Heart left ventricle (tissue), 13 donors: ENCODE data around the gene CD48.

Source experiments
- CTCF ChIP-seq, 12 donors: fragments of 200-600 bp; sonication (generic) in 4 of 12; IDR thresholded peaks; one replicate each; pipeline versions ENCODE4 v1.5.0 to v1.8.0; 2018 to 2022; ENCODE audit warnings: antibody characterized with exemption in 12 of 12, mild to moderate bottlenecking in 5 of 12
- POLR2A ChIP-seq, 2 donors: fragments of 450-650 bp; IDR thresholded peaks; one replicate each; pipeline ENCODE4 v1.6.1; 2017; ENCODE audit warnings: antibody characterized with exemption in 2 of 2, mild to moderate bottlenecking in 2 of 2, moderate library complexity in 2 of 2
- donor health status: ischemic (EF 13 %, LVEDD 7.1; RV severe dilation, severe dysfunction).
- donor health status: DM: no; HTN: yes; CAD: no.
- donor health status: DM: no; HTN: no; CAD: no.
- donor health status: ischemic (EF 25% LVEDD 6.9; RV normal size, moderate dysfunction).
- donor health status: ischemic (EF 25% LVEDD 5.7; RV mildly dilated, moderate dysfunction).
- donor health status: ischemic (EF 35%, LVEDD 5.7; RV mildly dilated, moderate dysfunction).
- donor health status: nonischemic (EF 11% LVEDD 7.7; RV severe dilation, severe dysfunction).
- donor health status: DM: yes; HTN: yes; CAD: no.
- donor health status: PGD.
- donor health status: ischemic (EF 29% LVEDD 5.4; RV normal size, mild dysfunction).
- donor health status: nonischemic (EF 23%, LVEDD 6.1; RV moderate dilation, normal function).

DNA sequence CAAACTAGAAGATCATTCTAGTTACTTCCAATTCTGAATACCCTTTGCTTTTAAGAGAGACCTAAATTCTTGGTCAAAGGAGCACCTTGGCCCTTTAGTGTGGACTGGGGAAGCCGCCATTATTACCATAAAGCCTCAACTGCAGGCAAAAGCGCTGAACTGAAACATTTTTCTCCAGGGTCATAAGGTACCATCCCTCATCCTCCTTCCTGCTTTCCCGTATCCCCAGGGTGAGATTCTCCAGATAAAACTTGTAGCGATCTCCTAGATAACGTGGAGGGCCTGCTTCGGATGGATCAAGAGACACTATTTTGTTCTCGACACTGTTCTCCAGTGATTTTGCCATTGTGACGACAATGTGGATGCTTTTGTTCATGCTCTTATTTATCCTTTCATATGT is 74.6 kb downstream of the CD48 start:
- TF ChIP-seq CTCF (IDR thresholded peaks at IDR 0.05) (no peak), POLR2A (IDR thresholded peaks at IDR 0.05) (no peak)
